ENCODE measurements around the gene TSPAN9.

Gene TSPAN9

GRCh38 chr12:3195337-3195736 lies 118.2 kb downstream of the TSPAN9 start:
- no peak for DNase-seq (ENCODE audit: low spot score)
- no peak for TF ChIP-seq CTCF (IDR thresholded peaks at IDR 0.05; ENCODE audit: extremely low read depth, missing control alignments)

- DNase-seq (ENCODE audit: low spot score), result no peak
Measured at GRCh38 chr12:3195859-3196483, 118.8 kb downstream of the TSPAN9 start.

GRCh38 chr12:3196488-3196887 lies 119.3 kb downstream of the TSPAN9 start:
- no peak for DNase-seq (ENCODE audit: low spot score)
- TF ChIP-seq CTCF (IDR thresholded peaks at IDR 0.05; ENCODE audit: extremely low read depth, missing control alignments), result no peak

More at GRCh38 chr12:3195859-3196483, 118.8 kb downstream of the TSPAN9 start:
- TF ChIP-seq CTCF (IDR thresholded peaks at IDR 0.05; ENCODE audit: extremely low read depth, missing control alignments), result no peak

- TF ChIP-seq CTCF (IDR thresholded peaks at IDR 0.05; ENCODE audit: extremely low read depth, missing control alignments), result no peak
- DNase-seq (ENCODE audit: low spot score), result no peak
Measured at GRCh38 chr12:3197131-3197818, 120.1 kb downstream of the TSPAN9 start.

GRCh38 chr12:3199551-3200031 lies 122.4 kb downstream of the TSPAN9 start:
- no peak for TF ChIP-seq CTCF (IDR thresholded peaks at IDR 0.05; ENCODE audit: extremely low read depth, missing control alignments)
- no peak for DNase-seq (ENCODE audit: low spot score)

- DNase-seq (ENCODE audit: low spot score), result peak; percentile 49
- TF ChIP-seq CTCF (IDR thresholded peaks at IDR 0.05; ENCODE audit: extremely low read depth, missing control alignments), result no peak
Measured at GRCh38 chr12:3200032-3200617, 122.9 kb downstream of the TSPAN9 start.

GRCh38 chr12:3200814-3201233 lies 123.6 kb downstream of the TSPAN9 start:
- no peak for DNase-seq (ENCODE audit: low spot score)
- TF ChIP-seq CTCF (IDR thresholded peaks at IDR 0.05; ENCODE audit: extremely low read depth, missing control alignments), result no peak

All from GM20000 (cell line).